HepG2 (cell line): Measurements from ENCODE around the gene CARMIL1.

Experiments
- PHF5A ChIP-seq: IDR thresholded peaks from one replicate; pipeline ENCODE4 v1.6.1; 2018; ENCODE audit warnings: low read depth, missing genetic modification reagents; ENCODE audit not compliant: unreplicated experiment
- POLR2A ChIP-seq, 2 experiments: IDR thresholded peaks; 2 replicates each; pipeline ENCODE4 v1.6.1; 2011; ENCODE audit warnings: low read depth in 2 of 2, low read length in 2 of 2, mild to moderate bottlenecking in 1 of 2, moderate library complexity in 1 of 2; ENCODE audit not compliant: insufficient read depth in 1 of 2
- SALL1 ChIP-seq: sonication (generic); formaldehyde crosslinking; IDR thresholded peaks from 2 replicates; pipeline ENCODE4 v1.8.0; 2022; ENCODE audit warnings: mild to moderate bottlenecking, missing genetic modification reagents
- SRF ChIP-seq: IDR thresholded peaks from 2 replicates; pipeline ENCODE4 v1.6.1; 2011; ENCODE audit warnings: mild to moderate bottlenecking, low read depth, low read length, moderate library complexity
- ZNF75D ChIP-seq: sonication (generic); formaldehyde crosslinking; IDR thresholded peaks from 2 replicates; pipeline ENCODE4 v1.8.1; 2023; ENCODE audit warnings: missing genetic modification reagents, mild to moderate bottlenecking, borderline replicate concordance
- ZNF776 ChIP-seq: sonication (generic); formaldehyde crosslinking; IDR thresholded peaks from 2 replicates; pipeline ENCODE4 v1.4.0; 2020; ENCODE audit warnings: mild to moderate bottlenecking, missing genetic modification reagents

DNA sequence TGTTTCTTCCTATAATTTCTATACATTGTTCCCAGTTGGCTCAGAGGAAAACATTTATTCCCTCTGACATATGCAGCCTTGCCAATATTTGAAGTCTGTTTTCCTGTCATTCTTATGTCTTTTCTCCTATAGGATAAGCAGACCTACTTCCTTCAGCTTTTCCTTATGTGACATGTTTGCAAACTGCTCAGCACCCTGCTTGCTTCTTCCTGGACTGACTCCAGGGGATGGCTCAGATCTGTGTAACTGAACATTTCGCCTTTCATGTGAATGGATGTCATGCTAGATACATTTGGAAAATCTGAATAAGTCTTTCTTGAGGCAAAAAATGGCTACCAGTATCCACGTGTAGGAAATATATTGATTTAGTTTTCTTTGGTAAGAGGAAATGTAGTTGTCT is 113.2 kb downstream of the CARMIL1 start:
- TF ChIP-seq SALL1: no peak
- TF ChIP-seq SRF: no peak
- TF ChIP-seq ZNF75D (CRISPR knock-in tag): no peak
- TF ChIP-seq PHF5A (CRISPR knock-in tag): no peak
- TF ChIP-seq POLR2A (IDR thresholded peaks at IDR 0.05; ENCODE audit: insufficient read depth in 1 of 2, low read depth in 2 of 2, low read length in 2 of 2): no peak
- TF ChIP-seq ZNF776 (CRISPR knock-in tag): no peak
